B cell (primary cell): ENCODE results near the gene SIPA1L3. TPM values are rescaled to one million over a fixed set of nuclear protein-coding genes. Genes with fewer than 3 reads are reported as not detected.

Source experiments
- ATAC-seq: fragments of 200-7000 bp; cut with Tn5 transposase; one replicate; pipeline ENCODE4 v1.10.0; 2021; ENCODE audit warnings: low read depth, mild to moderate bottlenecking, moderate number of reproducible peaks, moderate library complexity
- CTCF ChIA-PET: fragments of 350-600 bp; sonication (Branson Sonifier 250); formaldehyde crosslinking; loops from one replicate; lab custom pipeline; 2021; ENCODE audit warnings: antibody characterized with exemption, inconsistent platforms; lab: Charles Lee
- POLR2A ChIA-PET: fragments of 350-600 bp; sonication (Branson Sonifier 250); formaldehyde crosslinking; loops from one replicate; lab custom pipeline; 2021; ENCODE audit warnings: antibody characterized with exemption; lab: Charles Lee
- DNase-seq: peaks from one replicate; pipeline ENCODE4 v3.0.0; 2013
- H2AFZ ChIP-seq: 2 replicates; pipeline ENCODE4 v1.6.1; 2012; ENCODE audit warnings: mild to moderate bottlenecking, low read depth, low read length; ENCODE audit not compliant: insufficient read depth, poor library complexity, severe bottlenecking
- H3K27ac ChIP-seq, 2 donors: 1 replicate in 1 of 2; 2 replicates in 1 of 2; pipeline ENCODE4 v1.5.1; 2012 to 2013; ENCODE audit warnings: low read length in 2 of 2, mild to moderate bottlenecking in 2 of 2, moderate library complexity in 1 of 2
- H3K27me3 ChIP-seq, 4 experiments: fragments of 200-600 bp in 1 of 4; sonication (generic) in 1 of 4; replicated peaks in 1 of 4; 1 replicate in 2 of 4; 2 replicates in 2 of 4; pipeline versions ENCODE4 v1.6.1 to v1.7.0; 2013 to 2016; ENCODE audit warnings: low read length in 3 of 4, mild to moderate bottlenecking in 2 of 4, mixed read lengths in 1 of 4, moderate library complexity in 1 of 4; ENCODE audit not compliant: insufficient read depth in 4 of 4, control insufficient read depth in 3 of 4; ENCODE audit errors: control extremely low read depth in 1 of 4
- H3K36me3 ChIP-seq, 2 experiments: replicated peaks in 1 of 2; 1 replicate in 1 of 2; 2 replicates in 1 of 2; pipeline versions ENCODE4 v1.6.1 to v1.7.1; 2013; ENCODE audit warnings: low read length in 1 of 2; ENCODE audit not compliant: insufficient read depth in 2 of 2, control insufficient read depth in 1 of 2; ENCODE audit errors: control extremely low read depth in 1 of 2, extremely low read depth in 1 of 2
- H3K4me1 ChIP-seq, 2 donors: fragments of 200-600 bp in 1 of 2; sonication (generic) in 1 of 2; 1 replicate in 1 of 2; 2 replicates in 1 of 2; pipeline versions ENCODE4 v1.5.1 to v1.6.1; 2013 to 2017; ENCODE audit warnings: low read length in 2 of 2; ENCODE audit not compliant: control insufficient read depth in 2 of 2, insufficient read depth in 2 of 2
- H3K4me2 ChIP-seq: replicated peaks from 2 replicates; pipeline ENCODE3; 2012; ENCODE audit warnings: mild to moderate bottlenecking, low read depth, low read length; ENCODE audit not compliant: poor library complexity, severe bottlenecking
- H3K4me3 ChIP-seq, 5 experiments: fragments of 200-600 bp in 1 of 5; sonication (generic) in 1 of 5; 1 replicate in 3 of 5; 2 replicates in 2 of 5; pipeline versions ENCODE4 v1.5.1 to v1.7.0; 2011 to 2016; ENCODE audit warnings: low read length in 4 of 5, mild to moderate bottlenecking in 4 of 5, low read depth in 2 of 5, control low read depth in 1 of 5, moderate library complexity in 1 of 5; ENCODE audit not compliant: insufficient read depth in 1 of 5; ENCODE audit errors: control extremely low read depth in 1 of 5, extremely low read depth in 1 of 5
- H3K79me2 ChIP-seq: fragments of 200-600 bp; sonication (generic); one replicate; pipeline ENCODE4 v1.6.0; 2016; ENCODE audit warnings: low read length; ENCODE audit not compliant: control insufficient read depth, insufficient read depth
- H3K9ac ChIP-seq: fragments of 200-600 bp; sonication (generic); 2 replicates; pipeline ENCODE4 v1.6.1; 2017; ENCODE audit warnings: mild to moderate bottlenecking, low read length, moderate library complexity
- H3K9me3 ChIP-seq, 3 donors: one replicate each; pipeline versions ENCODE4 v1.6.1 to v1.7.1; 2013; ENCODE audit warnings: low read length in 2 of 3; ENCODE audit not compliant: control insufficient read depth in 2 of 3, insufficient read depth in 1 of 3; ENCODE audit errors: control extremely low read depth in 1 of 3
- H4K20me1 ChIP-seq: 2 replicates; pipeline ENCODE4 v1.6.0; 2012; ENCODE audit warnings: mild to moderate bottlenecking, low read length; ENCODE audit not compliant: insufficient read depth, control insufficient read depth, poor library complexity, severe bottlenecking
- H3K27ac Mint-ChIP-seq: one replicate; pipeline ENCODE4 v1.8.0; 2021; ENCODE audit warnings: mixed read lengths
- H3K27me3 Mint-ChIP-seq: one replicate; pipeline ENCODE4 v1.8.0; 2021; ENCODE audit warnings: mixed read lengths
- H3K4me1 Mint-ChIP-seq: one replicate; pipeline ENCODE4 v1.8.0; 2021; ENCODE audit warnings: mixed read lengths
- H3K4me3 Mint-ChIP-seq: one replicate; pipeline ENCODE4 v1.8.0; 2021; ENCODE audit warnings: mixed read lengths
- H3K9me3 Mint-ChIP-seq: one replicate; pipeline ENCODE4 v1.8.0; 2022; ENCODE audit warnings: mixed read lengths; ENCODE audit not compliant: insufficient read depth
- EZH2 ChIP-seq: IDR thresholded peaks from 2 replicates; pipeline ENCODE4 v1.6.1; 2012; ENCODE audit warnings: borderline replicate concordance, low read depth, mild to moderate bottlenecking, moderate library complexity, low read length; ENCODE audit not compliant: insufficient read depth, poor library complexity, severe bottlenecking
- WGBS: methylation state at CpG from one replicate; pipeline ENCODE4 v1.1.5; 2013; ENCODE audit warnings: missing lambda C conversion rate; ENCODE audit not compliant: insufficient coverage; 5-methylcytosine and 5-hydroxymethylcytosine counted together
- intact Hi-C: fragments of 100-400 bp; cut with micrococcal nuclease; formaldehyde crosslinking; loops from one replicate; pipeline ENCODE4 v1.10.0; 2022
- polyA plus RNA-seq: library from polyadenylated mRNA; depleted of rRNA; stranded (reverse); fragments of >200 nt; gene quantifications from 2 replicates; pipeline ENCODE4 v1.2.3, GENCODE V29; 2012
- total RNA-seq, 2 donors: library from RNA; stranded (reverse); fragments of 120-200 nt in 1 of 2; gene quantifications; 1 replicate in 1 of 2; 2 replicates in 1 of 2; pipeline versions ENCODE4 v1.2.3 to v1.2.4, GENCODE V29; 2013 to 2022
- TF ChIP-seq, protein P1 (sequence below): fragments of 200-600 bp; IDR thresholded peaks from one replicate; pipeline ENCODE4 v1.8.0; 2022; ENCODE audit warnings: antibody characterized with exemption, mild to moderate bottlenecking

The SIPA1L3 gene
- total and polyA plus RNA-seq, 2 donors (not counting 1 experiment from before 2014, with no cell fraction given), result 48.3 to 295 TPM

DNA sequence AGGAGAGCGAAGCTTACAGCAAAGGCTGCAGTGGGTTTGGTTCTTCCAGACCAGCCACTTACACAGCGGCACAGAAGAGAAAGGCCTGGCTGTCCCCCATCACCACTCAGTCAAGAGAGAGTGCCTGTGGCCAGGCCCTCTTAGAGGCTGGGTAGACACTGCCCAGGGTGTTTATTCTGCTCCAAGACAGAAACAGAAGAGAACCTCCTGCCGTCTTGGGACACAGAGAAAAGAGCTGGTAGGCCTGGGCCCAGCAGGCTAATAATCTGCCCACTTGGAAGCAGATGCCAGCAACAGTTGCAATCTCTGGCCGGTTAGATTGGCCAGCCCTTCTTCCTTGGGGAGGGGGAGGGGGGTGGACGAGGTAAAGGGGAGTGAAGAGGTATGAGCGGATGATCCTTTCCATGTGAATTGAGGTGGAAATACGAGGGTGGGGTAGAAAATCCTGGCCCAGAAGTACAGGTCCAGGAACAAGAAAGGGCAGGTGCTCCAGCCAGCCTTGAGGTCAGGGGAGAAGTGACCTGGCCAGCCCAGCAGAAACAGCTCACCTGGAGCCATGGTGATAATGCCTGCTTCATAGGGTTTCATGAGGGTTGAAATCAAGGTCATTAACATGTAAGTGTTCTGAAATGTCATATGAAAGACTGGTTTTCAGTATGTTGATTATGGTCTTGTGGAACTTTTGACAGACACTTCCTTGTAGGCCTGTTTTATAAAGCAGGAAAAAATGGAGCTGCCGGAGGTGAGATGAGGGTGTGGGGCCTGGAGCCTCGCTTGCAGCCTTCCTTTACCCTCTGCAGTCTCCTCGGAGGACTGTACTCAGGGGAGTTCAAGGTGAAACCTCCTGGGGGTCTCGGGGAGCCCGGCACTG lies 116.9 kb downstream of the SIPA1L3 start:
- Mint-ChIP-seq H3K9me3 (no peaks in the 10 kb centered on the region), H3K27ac (peak overlapping the region; percentile 88), H3K4me3 (peak overlapping the region; percentile 41), H3K4me1 (peaks cover 88% of the 10 kb centered on the region), H3K27me3 (no peaks in the 10 kb centered on the region)
- H3K27ac ChIP-seq, result peak overlapping the region; percentile 31 to 71
- no peaks in the 10 kb centered on the region for H3K9me3 ChIP-seq
- ChIA-PET CTCF (interaction anchor here (1.2 to 1.3 kb wide), 3 partner anchors 10 to 45 kb away, joined by 3 to 8 read pairs (median 4); no protein-coding TSS in a partner anchor), POLR2A (no interaction called here)
- H3K4me3 ChIP-seq, result no peak overlapping the region
- H3K79me2 ChIP-seq, result peaks cover 99% of the 10 kb centered on the region
- peaks cover 15% of the 10 kb centered on the region for H4K20me1 ChIP-seq
- intact Hi-C loops, result no loop called here
- no peak for TF ChIP-seq EZH2
- TF ChIP-seq, protein P1, sequence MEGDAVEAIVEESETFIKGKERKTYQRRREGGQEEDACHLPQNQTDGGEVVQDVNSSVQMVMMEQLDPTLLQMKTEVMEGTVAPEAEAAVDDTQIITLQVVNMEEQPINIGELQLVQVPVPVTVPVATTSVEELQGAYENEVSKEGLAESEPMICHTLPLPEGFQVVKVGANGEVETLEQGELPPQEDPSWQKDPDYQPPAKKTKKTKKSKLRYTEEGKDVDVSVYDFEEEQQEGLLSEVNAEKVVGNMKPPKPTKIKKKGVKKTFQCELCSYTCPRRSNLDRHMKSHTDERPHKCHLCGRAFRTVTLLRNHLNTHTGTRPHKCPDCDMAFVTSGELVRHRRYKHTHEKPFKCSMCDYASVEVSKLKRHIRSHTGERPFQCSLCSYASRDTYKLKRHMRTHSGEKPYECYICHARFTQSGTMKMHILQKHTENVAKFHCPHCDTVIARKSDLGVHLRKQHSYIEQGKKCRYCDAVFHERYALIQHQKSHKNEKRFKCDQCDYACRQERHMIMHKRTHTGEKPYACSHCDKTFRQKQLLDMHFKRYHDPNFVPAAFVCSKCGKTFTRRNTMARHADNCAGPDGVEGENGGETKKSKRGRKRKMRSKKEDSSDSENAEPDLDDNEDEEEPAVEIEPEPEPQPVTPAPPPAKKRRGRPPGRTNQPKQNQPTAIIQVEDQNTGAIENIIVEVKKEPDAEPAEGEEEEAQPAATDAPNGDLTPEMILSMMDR, result no peak
- ATAC-seq (no peak), DNase-seq (no peak)
- 80% methylated on average over 9 of the region's 12 CpGs for WGBS
- peaks cover 2 to 34% of the 10 kb centered on the region in 2 experiments for H3K36me3 ChIP-seq
- peak overlapping the region; percentile 42 for H3K4me2 ChIP-seq
- H2AFZ ChIP-seq, result no peak overlapping the region
- no peaks in the 10 kb centered on the region for H3K27me3 ChIP-seq
- no peak overlapping the region for H3K9ac ChIP-seq
- peaks cover 72 to 85% of the 10 kb centered on the region in 2 donors for H3K4me1 ChIP-seq
